GM21825 (cell line): ENCODE data around the gene DRGX.

ENCODE experiments used
- ATAC-seq: cut with Tn5 transposase; IDR thresholded peaks from one replicate; pipeline ENCODE4 v1.9.1; 2021; ENCODE audit warnings: mild to moderate bottlenecking, moderate library complexity; ENCODE audit not compliant: unreplicated experiment

Gene DRGX

DNA sequence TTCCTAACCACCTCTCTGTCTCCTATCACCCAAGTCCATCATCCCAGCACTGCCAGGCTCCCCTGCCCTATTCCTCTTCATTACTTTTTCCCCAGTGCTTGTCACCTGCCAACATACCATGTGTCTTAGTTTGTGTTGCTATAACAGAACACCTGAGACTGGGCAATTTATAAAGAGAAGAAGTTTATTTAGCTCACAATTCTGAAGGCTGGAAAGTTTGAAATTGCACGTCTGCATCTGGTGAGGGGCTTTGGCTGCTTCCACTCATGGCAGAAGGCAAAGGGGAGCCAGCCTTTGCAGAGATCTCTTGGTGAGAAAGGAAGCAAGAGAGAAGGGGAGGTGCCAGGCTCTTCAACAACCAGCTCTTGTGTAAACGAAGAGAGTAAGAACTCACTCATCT is 47.3 kb downstream of the DRGX start:
- no peak for ATAC-seq

- ATAC-seq: no peak
Observed at GRCh38 chr10:49347827-49348226, 48.1 kb downstream of the DRGX start.

DNA sequence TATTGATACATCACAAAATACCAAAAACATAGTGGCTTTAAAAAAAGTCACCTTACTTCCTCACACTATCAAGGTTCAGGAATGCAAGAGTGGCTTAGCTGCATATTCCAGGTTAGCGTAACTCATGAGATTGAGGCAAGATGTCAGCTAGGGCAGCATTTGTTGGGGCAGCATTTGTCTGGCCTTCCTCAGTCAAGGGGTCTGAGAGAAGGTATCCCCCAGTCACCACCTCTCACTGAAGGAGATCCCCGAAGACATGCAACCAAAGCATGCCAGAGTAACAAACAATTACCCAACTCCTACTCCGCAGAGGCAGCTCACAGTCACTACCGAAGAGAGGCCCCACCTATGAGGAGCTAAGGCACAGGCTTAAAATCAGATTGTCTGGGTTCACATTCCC is 48.5 kb downstream of the DRGX start:
- ATAC-seq: no peak

DNA sequence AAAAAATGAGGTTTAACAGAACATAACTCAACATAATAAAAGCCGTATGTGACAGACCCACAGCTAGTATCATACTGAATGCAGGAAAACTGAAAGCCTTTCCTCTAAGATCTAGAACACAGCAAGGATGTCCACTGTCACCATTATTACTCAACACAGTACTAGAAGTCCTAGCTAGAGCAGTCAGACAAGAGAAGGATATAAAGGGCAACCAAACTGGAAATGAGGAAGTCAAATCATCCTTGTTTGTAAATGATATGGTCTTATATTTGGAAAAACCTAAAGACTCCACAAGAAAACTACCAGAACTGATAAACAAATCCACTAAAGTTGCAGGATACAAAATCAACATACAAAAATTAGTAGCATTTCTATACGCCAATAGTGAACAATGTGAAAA is 51.0 kb downstream of the DRGX start:
- no peak for ATAC-seq

- ATAC-seq: no peak
Observed at GRCh38 chr10:49338604-49339003, 57.3 kb downstream of the DRGX start.

DNA sequence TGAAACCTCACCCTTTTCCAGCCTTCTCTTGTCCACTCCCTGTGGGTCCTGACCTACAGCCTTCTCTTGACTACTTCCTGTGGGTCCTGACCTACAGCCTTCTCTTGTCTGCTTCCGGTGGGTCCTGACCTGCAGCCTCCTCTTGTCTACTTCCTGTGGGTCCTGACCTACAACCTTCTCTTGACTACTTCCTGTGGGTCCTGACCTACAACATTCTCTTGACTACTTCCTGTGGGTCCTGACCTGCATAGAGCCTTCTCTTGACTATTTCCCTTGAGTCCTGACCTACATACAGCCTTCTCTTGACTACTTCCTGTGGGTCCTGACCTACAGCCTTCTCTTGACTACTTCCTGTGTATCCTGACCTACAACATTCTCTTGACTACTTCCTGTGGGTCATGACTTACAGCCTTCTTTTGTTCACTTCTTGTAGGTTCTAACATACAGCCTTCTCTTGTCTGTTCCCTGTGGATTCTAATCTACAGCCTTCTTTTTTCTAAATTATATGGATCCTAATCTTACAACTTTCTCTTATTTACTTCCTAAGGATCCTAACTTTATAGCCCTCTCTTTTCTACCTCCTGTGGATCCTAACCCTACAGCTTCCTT is 60.4 kb downstream of the DRGX start:
- no peak for ATAC-seq

DNA sequence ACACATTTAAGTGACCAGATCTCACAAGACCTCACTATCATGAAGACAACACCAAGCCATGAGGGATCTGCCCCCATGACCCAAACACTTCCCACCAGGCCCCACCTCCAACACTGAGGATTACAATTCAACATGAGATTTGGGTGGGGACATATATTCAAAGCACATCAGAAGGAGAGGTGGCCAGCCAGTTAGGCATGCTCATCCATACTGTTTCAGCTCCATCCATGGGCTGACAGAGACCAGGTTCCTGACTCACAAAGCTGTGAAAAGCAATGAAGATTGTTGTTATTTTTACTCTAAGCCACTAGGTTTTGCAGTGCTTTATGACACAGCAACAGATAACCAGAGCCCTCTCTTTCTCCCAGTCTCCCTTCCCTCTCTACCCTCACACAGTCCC is 60.9 kb downstream of the DRGX start:
- ATAC-seq: no peak

DNA sequence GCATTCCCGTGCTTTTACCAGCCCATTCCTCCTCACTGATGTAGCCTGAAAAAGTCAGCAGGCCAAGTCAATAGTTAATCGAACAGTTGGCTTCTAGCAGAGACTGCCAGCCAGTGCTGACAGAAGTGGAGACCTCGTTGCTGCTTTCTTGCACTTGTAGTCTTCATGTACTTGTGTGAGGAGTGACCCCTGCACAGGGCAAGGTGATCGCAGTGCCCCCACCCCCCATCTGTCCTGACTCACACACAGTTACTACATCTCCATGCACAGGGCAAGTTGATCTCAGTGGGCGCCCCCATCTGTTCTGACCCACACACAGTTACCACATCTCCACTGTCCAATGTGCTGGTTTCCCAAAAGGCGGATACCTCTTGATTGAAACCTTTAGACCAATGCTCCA is 62.7 kb downstream of the DRGX start:
- no peak for ATAC-seq

GRCh38 chr10:49332768-49333167 is 63.1 kb downstream of the DRGX start:
- no peak for ATAC-seq

- no peak for ATAC-seq
Observed at GRCh38 chr10:49332333-49332732, 63.6 kb downstream of the DRGX start.

DNA sequence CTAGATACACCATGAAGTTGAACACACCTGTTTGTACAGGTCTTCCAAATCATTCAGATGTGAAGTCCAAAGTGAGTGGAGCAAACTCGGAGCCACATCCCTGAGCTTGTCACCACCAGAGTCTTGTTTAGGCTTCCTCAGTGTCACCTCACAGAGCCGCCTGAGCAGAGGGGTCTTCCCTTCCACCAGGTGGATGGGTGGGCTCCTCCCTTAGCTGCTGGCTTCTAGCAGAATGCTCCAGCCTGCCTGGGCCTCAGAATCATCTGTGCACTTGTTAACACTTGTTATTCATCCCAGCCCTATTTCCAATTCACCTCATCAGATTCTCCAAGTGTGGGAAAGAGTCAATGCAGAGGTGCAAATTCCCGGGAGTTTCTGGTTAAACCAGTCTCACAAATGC is 64.5 kb downstream of the DRGX start:
- ATAC-seq: no peak

DNA sequence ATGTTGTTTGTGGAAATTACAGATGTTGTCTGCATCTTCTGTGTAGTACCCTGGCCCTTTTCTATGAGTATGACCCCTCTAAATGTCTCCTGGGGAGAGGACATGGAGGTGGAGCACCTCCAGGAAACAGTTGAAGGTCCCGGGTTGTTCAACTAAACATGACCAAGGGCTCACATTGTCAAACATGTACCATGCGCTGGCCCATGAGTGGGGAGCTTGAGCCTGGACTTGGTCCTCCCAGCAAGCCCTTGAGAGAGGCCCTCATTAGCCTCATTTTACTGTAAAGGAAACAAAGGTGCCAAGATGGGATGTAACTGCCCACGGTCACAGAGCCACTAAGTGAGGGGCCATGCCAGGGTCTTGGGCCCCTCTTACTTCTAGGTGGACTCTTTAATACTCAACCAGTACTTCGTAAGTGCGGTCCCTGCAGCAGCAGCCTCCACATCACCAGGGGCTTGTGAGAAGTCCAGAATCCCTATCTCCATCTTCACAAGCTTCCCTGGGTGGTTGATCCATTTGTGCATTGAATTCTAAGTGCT is 65.7 kb downstream of the DRGX start:
- no peak for ATAC-seq

DNA sequence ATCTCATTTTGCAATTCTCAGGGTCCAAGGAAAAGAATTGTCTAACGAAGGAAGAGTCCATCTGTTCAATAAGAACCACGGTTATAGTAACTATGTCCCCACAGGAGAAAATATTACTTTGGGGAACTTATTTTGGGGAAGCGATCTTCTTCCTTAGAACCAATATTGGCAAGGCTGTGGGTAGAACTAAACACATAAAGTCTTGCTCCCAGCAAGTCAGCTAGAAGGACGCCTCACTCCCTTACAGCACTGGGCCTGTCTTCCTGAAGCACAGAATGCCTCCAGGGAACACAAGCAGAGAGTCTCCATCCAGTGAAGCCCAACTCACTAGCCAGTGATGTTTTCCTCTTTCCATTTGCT is 66.8 kb downstream of the DRGX start:
- ATAC-seq: no peak

- ATAC-seq: no peak
Observed at GRCh38 chr10:49328401-49329145, 67.3 kb downstream of the DRGX start.

GRCh38 chr10:49327036-49327813 is 68.7 kb downstream of the DRGX start:
- no peak for ATAC-seq

- ATAC-seq: no peak
Observed at GRCh38 chr10:49325916-49326783, 69.7 kb downstream of the DRGX start.

DNA sequence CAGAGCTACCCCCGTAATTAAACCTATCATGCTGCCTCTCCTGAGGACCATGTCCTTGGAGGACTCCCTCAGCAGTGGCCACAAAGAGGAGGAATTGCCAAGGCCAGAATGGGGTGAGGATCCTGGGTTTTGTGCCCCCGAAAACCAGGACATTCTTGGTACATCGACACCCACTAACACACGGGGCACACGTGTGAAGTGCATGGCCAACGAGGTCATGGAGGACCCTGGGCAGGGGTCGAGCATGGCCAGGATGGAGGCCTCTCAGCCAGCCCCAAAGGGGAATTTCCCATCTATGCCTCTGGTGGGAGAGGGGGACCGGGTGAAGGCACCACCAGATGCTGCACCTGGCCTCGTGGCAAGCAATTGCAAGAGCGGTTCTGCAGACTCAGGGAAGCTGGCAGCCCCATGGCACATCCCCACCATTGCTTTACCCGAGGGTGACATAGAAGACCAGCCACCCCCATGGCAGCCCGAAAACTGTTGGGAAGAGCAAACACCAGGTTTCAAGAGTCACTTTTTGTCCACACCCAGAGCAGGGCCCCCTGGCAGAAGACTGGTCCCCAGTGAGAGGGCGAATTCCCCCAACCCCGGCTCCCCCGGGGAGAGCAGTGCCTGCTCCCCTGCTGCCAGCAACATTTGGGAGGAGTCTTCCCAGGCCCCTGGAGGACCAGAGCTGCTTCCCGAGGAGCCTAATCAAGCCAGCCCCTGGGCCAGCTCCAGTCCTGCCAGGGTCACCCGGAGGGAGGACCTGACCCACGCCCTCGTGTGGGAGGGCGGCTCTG is 70.6 kb downstream of the DRGX start:
- ATAC-seq: no peak

- ATAC-seq: no peak
Observed at GRCh38 chr10:49324711-49325110, 71.2 kb downstream of the DRGX start.

- no peak for ATAC-seq
Observed at GRCh38 chr10:49323896-49324270, 72.0 kb downstream of the DRGX start.
